SK-N-SH (cell line): ENCODE measurements around the gene NAPEPLD.

Experiments
- CTCF ChIP-seq: fragments of 200-600 bp; sonication (generic); IDR thresholded peaks from 2 replicates; pipeline ENCODE4 v1.6.1; 2017; ENCODE audit warnings: antibody characterized with exemption, mild to moderate bottlenecking, moderate library complexity
- ELF1 ChIP-seq: IDR thresholded peaks from 2 replicates; pipeline ENCODE4 v1.4.0; 2012
- EZH2phosphoT487 ChIP-seq: fragments of 200-600 bp; sonication (generic); IDR thresholded peaks from 2 replicates; pipeline ENCODE4 v1.6.1; 2017; ENCODE audit warnings: low read depth, mixed run types, mild to moderate bottlenecking, antibody characterized with exemption, moderate library complexity, borderline replicate concordance
- MAX ChIP-seq: IDR thresholded peaks from 2 replicates; pipeline ENCODE4 v1.4.0; 2012; ENCODE audit warnings: low read depth
- NFIC ChIP-seq: IDR thresholded peaks from 2 replicates; pipeline ENCODE4 v1.4.0; 2012; ENCODE audit warnings: borderline replicate concordance
- NRF1 ChIP-seq: IDR thresholded peaks from 2 replicates; pipeline ENCODE4 v1.6.1; 2012; ENCODE audit warnings: low read depth, mild to moderate bottlenecking, low read length
- POLR2AphosphoS5 ChIP-seq: IDR thresholded peaks from 2 replicates; pipeline ENCODE4 v1.6.1; 2012; ENCODE audit warnings: low read depth, low read length
- RAD21 ChIP-seq: IDR thresholded peaks from 2 replicates; pipeline ENCODE4 v1.6.1; 2012; ENCODE audit warnings: mild to moderate bottlenecking, low read length
- REST ChIP-seq: IDR thresholded peaks from 2 replicates; pipeline ENCODE4 v1.6.1; 2012; ENCODE audit warnings: mild to moderate bottlenecking, low read depth, low read length, moderate library complexity
- TAF1 ChIP-seq: IDR thresholded peaks from 2 replicates; pipeline ENCODE4 v1.6.1; 2012; ENCODE audit warnings: low read depth, mild to moderate bottlenecking, low read length, moderate library complexity, borderline replicate concordance
- USF1 ChIP-seq: IDR thresholded peaks from 2 replicates; pipeline ENCODE4 v1.4.0; 2012; ENCODE audit warnings: low read depth, borderline replicate concordance
- YY1 ChIP-seq: IDR thresholded peaks from 2 replicates; pipeline ENCODE4 v1.4.0; 2012; ENCODE audit warnings: low read depth, mild to moderate bottlenecking

DNA sequence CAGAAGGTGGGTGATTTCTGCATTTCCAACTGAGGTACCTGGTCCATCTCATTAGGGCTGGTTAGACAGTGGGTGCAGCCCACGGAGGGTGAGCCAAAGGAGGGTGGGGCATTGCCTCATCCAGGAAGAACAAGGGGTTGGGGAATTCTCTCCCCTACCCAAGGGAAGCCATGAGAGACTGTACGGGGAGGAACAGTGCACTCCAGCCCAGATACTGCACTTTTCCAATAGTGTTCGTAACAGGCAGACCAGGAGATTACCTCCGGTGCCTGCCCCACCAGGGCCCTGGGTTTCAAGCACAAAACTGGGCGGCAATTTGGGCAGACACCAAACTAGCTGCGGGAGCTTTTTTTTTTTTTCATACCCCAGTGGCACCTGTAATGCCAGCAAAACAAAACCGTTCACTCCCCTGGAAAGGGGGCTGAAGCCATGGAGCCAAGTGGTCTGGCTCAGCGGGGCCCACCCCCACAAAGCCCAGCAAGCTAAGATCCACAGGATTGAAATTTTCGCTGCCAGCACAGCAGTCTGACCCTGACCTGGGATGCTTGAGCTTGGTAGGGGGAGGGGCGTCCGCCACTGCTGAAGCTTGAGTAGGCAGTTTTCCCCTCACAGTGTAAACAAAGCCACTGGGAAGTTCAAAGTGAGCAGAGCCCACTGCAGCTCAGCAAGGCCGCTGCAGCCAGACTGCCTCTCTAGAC is 42.7 kb downstream of the NAPEPLD start:
- TF ChIP-seq CTCF: no peak
- TF ChIP-seq YY1: no peak
- no peak for TF ChIP-seq EZH2phosphoT487
- no peak for TF ChIP-seq ELF1
- TF ChIP-seq TAF1: no peak
- TF ChIP-seq NRF1: no peak
- no peak for TF ChIP-seq USF1
- no peak for TF ChIP-seq REST
- TF ChIP-seq POLR2AphosphoS5: no peak
- no peak for TF ChIP-seq RAD21
- no peak for TF ChIP-seq NFIC
- no peak for TF ChIP-seq MAX
